GM15510 (cell line): ENCODE data around the gene CAMTA1.

Source experiments
- POLR2A ChIP-seq: IDR thresholded peaks from 3 replicates; pipeline ENCODE4 v1.6.1; 2011; ENCODE audit warnings: borderline replicate concordance; ENCODE audit not compliant: insufficient read length; ENCODE audit errors: extremely low read depth

Gene CAMTA1

GRCh38 chr1:7366286-7366954, 581.2 kb downstream of the CAMTA1 start:
- TF ChIP-seq POLR2A: no peak

- TF ChIP-seq POLR2A: no peak
Measured at GRCh38 chr1:7366955-7367665, 581.9 kb downstream of the CAMTA1 start.

- no peak for TF ChIP-seq POLR2A
Measured at GRCh38 chr1:7369866-7370265, 584.6 kb downstream of the CAMTA1 start.

GRCh38 chr1:7371926-7372325, 586.7 kb downstream of the CAMTA1 start:
- no peak for TF ChIP-seq POLR2A

- TF ChIP-seq POLR2A: no peak
Measured at GRCh38 chr1:7372477-7373120, 587.3 kb downstream of the CAMTA1 start.

GRCh38 chr1:7373251-7373650, 588.0 kb downstream of the CAMTA1 start:
- TF ChIP-seq POLR2A: no peak

GRCh38 chr1:7373876-7374562, 588.8 kb downstream of the CAMTA1 start:
- TF ChIP-seq POLR2A: no peak

- no peak for TF ChIP-seq POLR2A
Measured at GRCh38 chr1:7374563-7375160, 589.4 kb downstream of the CAMTA1 start.

GRCh38 chr1:7375329-7375728, 590.1 kb downstream of the CAMTA1 start:
- TF ChIP-seq POLR2A: no peak

GRCh38 chr1:7375781-7376660, 590.8 kb downstream of the CAMTA1 start:
- no peak for TF ChIP-seq POLR2A

- TF ChIP-seq POLR2A: no peak
Measured at GRCh38 chr1:7376676-7377075, 591.4 kb downstream of the CAMTA1 start.

- TF ChIP-seq POLR2A: no peak
Measured at GRCh38 chr1:7378346-7379130, 593.3 kb downstream of the CAMTA1 start.

- TF ChIP-seq POLR2A: no peak
Measured at GRCh38 chr1:7379441-7379971, 594.3 kb downstream of the CAMTA1 start.
